Naive thymus-derived CD4-positive, alpha-beta T cell (primary cell): ENCODE results near the gene CEP55. TPM values are rescaled to one million over a fixed set of nuclear protein-coding genes. Genes with fewer than 3 reads are reported as not detected.

ENCODE experiments used
- ATAC-seq: fragments of 150-1000 bp; cut with Tn5 transposase; 2 replicates; pipeline ENCODE4 v1.10.0; 2021; ENCODE audit warnings: mild to moderate bottlenecking, moderate library complexity
- CTCF ChIA-PET: fragments of 350-600 bp; sonication (Branson Sonifier 250); formaldehyde crosslinking; loops from one replicate; lab custom pipeline; 2021; ENCODE audit warnings: antibody characterized with exemption; lab: Charles Lee
- POLR2A ChIA-PET: fragments of 350-600 bp; sonication (Branson Sonifier 250); formaldehyde crosslinking; loops from one replicate; lab custom pipeline; 2021; ENCODE audit warnings: antibody characterized with exemption, inconsistent platforms; lab: Charles Lee
- DNase-seq, 9 donors: peaks; one replicate each; pipeline versions ENCODE4 v3.0.0 to v3.0.0-alpha.2; 2020 to 2022; ENCODE audit warnings: mixed read lengths in 1 of 9
- H3K27ac ChIP-seq: one replicate; pipeline ENCODE4 v1.7.0; 2013; ENCODE audit warnings: mild to moderate bottlenecking, low read depth, low read length, moderate library complexity
- H3K27me3 ChIP-seq, 2 donors: one replicate each; pipeline ENCODE4 v1.7.0; 2013; ENCODE audit warnings: low read length in 2 of 2, mild to moderate bottlenecking in 2 of 2, moderate library complexity in 2 of 2; ENCODE audit not compliant: control insufficient read depth in 2 of 2, insufficient read depth in 2 of 2
- H3K36me3 ChIP-seq, 3 experiments: 1 replicate in 2 of 3; 2 replicates in 1 of 3; pipeline ENCODE4 v1.7.0; 2013; ENCODE audit warnings: low read length in 3 of 3, mild to moderate bottlenecking in 3 of 3, moderate library complexity in 1 of 3; ENCODE audit not compliant: insufficient read depth in 3 of 3, control insufficient read depth in 2 of 3
- H3K4me1 ChIP-seq, 2 donors: one replicate each; pipeline ENCODE4 v1.7.0; 2013; ENCODE audit warnings: low read length in 2 of 2, mild to moderate bottlenecking in 2 of 2, moderate library complexity in 1 of 2; ENCODE audit not compliant: control insufficient read depth in 2 of 2, insufficient read depth in 2 of 2
- H3K4me3 ChIP-seq: 2 replicates; pipeline ENCODE4 v1.7.0; 2013; ENCODE audit warnings: mild to moderate bottlenecking, low read length
- H3K9me3 ChIP-seq, 3 experiments: 1 replicate in 2 of 3; 2 replicates in 1 of 3; pipeline ENCODE4 v1.7.0; 2013; ENCODE audit warnings: low read length in 3 of 3; ENCODE audit not compliant: control insufficient read depth in 2 of 3
- H3K27ac Mint-ChIP-seq, 9 donors: one replicate each; pipeline ENCODE4 v1.8.0; 2020 to 2022; ENCODE audit warnings: mixed read lengths in 9 of 9, mild to moderate bottlenecking in 8 of 9, moderate library complexity in 5 of 9, inconsistent platforms in 2 of 9
- H3K27me3 Mint-ChIP-seq, 5 donors: one replicate each; pipeline ENCODE4 v1.8.0; 2021 to 2022; ENCODE audit warnings: mixed read lengths in 5 of 5, mild to moderate bottlenecking in 1 of 5
- H3K36me3 Mint-ChIP-seq, 5 donors: one replicate each; pipeline ENCODE4 v1.8.0; 2020 to 2022; ENCODE audit warnings: mixed read lengths in 5 of 5, mild to moderate bottlenecking in 3 of 5, inconsistent platforms in 1 of 5
- H3K4me1 Mint-ChIP-seq, 7 donors: one replicate each; pipeline ENCODE4 v1.8.0; 2020 to 2022; ENCODE audit warnings: mixed read lengths in 7 of 7, mild to moderate bottlenecking in 3 of 7, inconsistent platforms in 1 of 7
- H3K4me3 Mint-ChIP-seq, 10 donors: one replicate each; pipeline ENCODE4 v1.8.0; 2020 to 2022; ENCODE audit warnings: mild to moderate bottlenecking in 10 of 10, mixed read lengths in 10 of 10, moderate library complexity in 6 of 10, inconsistent platforms in 2 of 10
- H3K9me3 Mint-ChIP-seq, 11 donors: one replicate each; pipeline ENCODE4 v1.8.0; 2020 to 2022; ENCODE audit warnings: mixed read lengths in 11 of 11, mild to moderate bottlenecking in 4 of 11, inconsistent platforms in 1 of 11, moderate library complexity in 1 of 11
- intact Hi-C, 2 donors: fragments of 100-400 bp; cut with micrococcal nuclease; formaldehyde crosslinking; loops; one replicate each; pipeline ENCODE4 v1.15.1; 2023
- polyA plus RNA-seq, 2 donors: library from polyadenylated mRNA; unstranded; fragments of 300-500 nt; fragmentation: Illumina TruSeq; gene quantifications; one replicate each; pipeline ENCODE4 v1.2.3, GENCODE V29; 2021
- total RNA-seq, 6 experiments: library from RNA in 5 of 6; stranded (reverse) in 5 of 6; gene quantifications; 1 replicate in 5 of 6; 2 replicates in 1 of 6; pipeline ENCODE4 v1.2.3 and lab custom pipeline; 2021 to 2026

Gene CEP55
- total and polyA plus RNA-seq, 7 experiments from 2014 or later = 0.54 to 48.6 TPM; not detected in 5

GRCh38 chr10:93498166-93498565 is 1.8 kb downstream of the CEP55 start:
- intact Hi-C loops = loop anchor here (5.0 to 10.0 kb wide), 8 partner anchors 381 to 1703 kb away; partner anchors contain the start of genes TNKS2 (in 2 of the 2), BTAF1 (in 1 of the 2), CPEB3 (in 1 of the 2) and MARCHF5 (in 1 of the 2)
- no peaks in the 10 kb centered on the region for H3K9me3 ChIP-seq
- CTCF ChIA-PET = no interaction called here
- no peaks in the 10 kb centered on the region for H3K36me3 ChIP-seq
- no peak overlapping the region for H3K4me3 ChIP-seq
- H3K9me3 Mint-ChIP-seq = peaks cover 0 to 2% (median 0%) of the 10 kb centered on the region in 11 donors
- DNase-seq (no peak), ATAC-seq (no peak)
- peaks cover 0 to 9% (median 0%) of the 10 kb centered on the region in 5 donors for H3K36me3 Mint-ChIP-seq
- H3K4me1 ChIP-seq = peaks cover 7 to 11% of the 10 kb centered on the region in 2 donors
- H3K27ac Mint-ChIP-seq = peak overlapping the region in 3 of 9 donors; percentile 49 to 90 (median 60)
- peaks cover 0 to 64% (median 14%) of the 10 kb centered on the region in 7 donors for H3K4me1 Mint-ChIP-seq
- H3K27ac ChIP-seq = no peak overlapping the region
- POLR2A ChIA-PET = no interaction called here
- no peaks in the 10 kb centered on the region for H3K27me3 ChIP-seq
- H3K27me3 Mint-ChIP-seq = peaks cover 0 to 7% (median 0%) of the 10 kb centered on the region in 5 donors
- peak overlapping the region in 8 of 10 donors; percentile 11 to 94 (median 39) for H3K4me3 Mint-ChIP-seq

- DNase-seq (no peak), ATAC-seq (no peak)
- peaks cover 0 to 9% (median 0%) of the 10 kb centered on the region in 5 donors for H3K36me3 Mint-ChIP-seq
- intact Hi-C loops = no loop called here
- H3K9me3 ChIP-seq = no peaks in the 10 kb centered on the region
- peaks cover 0 to 65% (median 7%) of the 10 kb centered on the region in 7 donors for H3K4me1 Mint-ChIP-seq
- no peak overlapping the region for H3K4me3 ChIP-seq
- ChIA-PET POLR2A (interaction anchor here (0.7 to 1.1 kb wide), 2 partner anchors 10 to 943 kb away, joined by 3 to 4 read pairs; no protein-coding TSS in a partner anchor), CTCF (no interaction called here)
- no peaks in the 10 kb centered on the region for H3K36me3 ChIP-seq
- H3K4me1 ChIP-seq = peaks cover 3 to 4% of the 10 kb centered on the region in 2 donors
- H3K27me3 Mint-ChIP-seq = no peaks in the 10 kb centered on the region
- no peaks in the 10 kb centered on the region for H3K27me3 ChIP-seq
- peaks cover 0 to 2% (median 0%) of the 10 kb centered on the region in 11 donors for H3K9me3 Mint-ChIP-seq
- H3K27ac Mint-ChIP-seq = peak overlapping the region in 1 of 9 donors; percentile 11
- no peak overlapping the region for H3K27ac ChIP-seq
- no peak overlapping the region for H3K4me3 Mint-ChIP-seq
Observed at GRCh38 chr10:93501650-93502049, 5.2 kb downstream of the CEP55 start.

- DNase-seq (no peak), ATAC-seq (no peak)
- H3K4me1 Mint-ChIP-seq = peaks cover 0 to 59% (median 4%) of the 10 kb centered on the region in 7 donors
- CTCF ChIA-PET = interaction anchor here (1.8 kb wide), 1 partner anchor 21 kb away, joined by 7 read pairs; the partner anchor contains the start of gene MYOF
- no peak overlapping the region for H3K27ac ChIP-seq
- POLR2A ChIA-PET = interaction anchor here (0.6 kb wide), 1 partner anchor 1735 kb away, joined by 4 read pairs; no protein-coding TSS in a partner anchor
- H3K9me3 Mint-ChIP-seq = peaks cover 0 to 1% (median 0%) of the 10 kb centered on the region in 11 donors
- no peaks in the 10 kb centered on the region for H3K27me3 Mint-ChIP-seq
- no peaks in the 10 kb centered on the region for H3K27me3 ChIP-seq
- peak overlapping the region in 2 of 9 donors; percentile 65 to 88 for H3K27ac Mint-ChIP-seq
- peak overlapping the region in 4 of 10 donors; percentile 4 to 85 (median 16) for H3K4me3 Mint-ChIP-seq
- H3K9me3 ChIP-seq = no peaks in the 10 kb centered on the region
- H3K4me3 ChIP-seq = no peak overlapping the region
- H3K4me1 ChIP-seq = no peaks in the 10 kb centered on the region
- no peaks in the 10 kb centered on the region for H3K36me3 ChIP-seq
- intact Hi-C loops = no loop called here
- peaks cover 0 to 14% (median 0%) of the 10 kb centered on the region in 5 donors for H3K36me3 Mint-ChIP-seq
Observed at GRCh38 chr10:93503075-93503474, 6.7 kb downstream of the CEP55 start.

GRCh38 chr10:93505075-93505474 is 8.7 kb downstream of the CEP55 start:
- ATAC-seq (no peak), DNase-seq (no peak)
- CTCF ChIA-PET = interaction anchor here (0.7 to 1.6 kb wide), 4 partner anchors 8 to 1575 kb away, joined by 3 to 9 read pairs (median 4); no protein-coding TSS in a partner anchor
- peak overlapping the region in 1 of 9 donors; percentile 24 for H3K27ac Mint-ChIP-seq
- H3K9me3 Mint-ChIP-seq = no peaks in the 10 kb centered on the region
- peaks cover 0 to 9% (median 0%) of the 10 kb centered on the region in 5 donors for H3K36me3 Mint-ChIP-seq
- POLR2A ChIA-PET = no interaction called here
- peaks cover 0 to 50% (median 2%) of the 10 kb centered on the region in 7 donors for H3K4me1 Mint-ChIP-seq
- no peak overlapping the region for H3K4me3 ChIP-seq
- H3K36me3 ChIP-seq = no peaks in the 10 kb centered on the region
- H3K9me3 ChIP-seq = no peaks in the 10 kb centered on the region
- H3K4me1 ChIP-seq = no peaks in the 10 kb centered on the region
- H3K27ac ChIP-seq = no peak overlapping the region
- intact Hi-C loops = no loop called here
- H3K4me3 Mint-ChIP-seq = no peak overlapping the region
- H3K27me3 ChIP-seq = no peaks in the 10 kb centered on the region
- no peaks in the 10 kb centered on the region for H3K27me3 Mint-ChIP-seq

- ChIA-PET CTCF (interaction anchor here (6.1 kb wide), 1 partner anchor 133 kb away, joined by 42 read pairs; no protein-coding TSS in a partner anchor), POLR2A (no interaction called here)
- Histone ChIP-seq H3K4me1 (no peaks in the 10 kb centered on the region), H3K36me3 (no peaks in the 10 kb centered on the region), H3K4me3 (no peak overlapping the region), H3K27ac (no peak overlapping the region), H3K27me3 (no peaks in the 10 kb centered on the region), H3K9me3 (no peaks in the 10 kb centered on the region)
- H3K4me1 Mint-ChIP-seq = peaks cover 0 to 20% (median 0%) of the 10 kb centered on the region in 7 donors
- intact Hi-C loops = loop anchor here in 1 of 2 donors (5.0 to 10.0 kb wide), 2 partner anchors 428 to 625 kb away; no protein-coding TSS in a partner anchor
- no peak for DNase-seq
- ATAC-seq = no peak
- H3K4me3 Mint-ChIP-seq = no peak overlapping the region
- H3K9me3 Mint-ChIP-seq = no peaks in the 10 kb centered on the region
- peaks cover 0 to 13% (median 0%) of the 10 kb centered on the region in 5 donors for H3K36me3 Mint-ChIP-seq
- H3K27me3 Mint-ChIP-seq = no peaks in the 10 kb centered on the region
- H3K27ac Mint-ChIP-seq = no peak overlapping the region
Observed at GRCh38 chr10:93509816-93510215, 13.4 kb downstream of the CEP55 start.

GRCh38 chr10:93512565-93512964 is 16.2 kb downstream of the CEP55 start:
- DNase-seq (no peak), ATAC-seq (no peak)
- Histone ChIP-seq H3K4me3 (no peak overlapping the region), H3K27me3 (no peaks in the 10 kb centered on the region), H3K36me3 (no peaks in the 10 kb centered on the region), H3K27ac (no peak overlapping the region), H3K4me1 (no peaks in the 10 kb centered on the region), H3K9me3 (no peaks in the 10 kb centered on the region)
- Mint-ChIP-seq H3K36me3 (peaks cover 0 to 22% (median 0%) of the 10 kb centered on the region in 5 donors), H3K9me3 (no peaks in the 10 kb centered on the region), H3K27ac (no peak overlapping the region), H3K4me1 (peaks cover 0 to 18% (median 0%) of the 10 kb centered on the region in 7 donors), H3K4me3 (no peak overlapping the region), H3K27me3 (no peaks in the 10 kb centered on the region)
- intact Hi-C loops = loop anchor here in 1 of 2 donors (5.0 to 10.0 kb wide), 2 partner anchors 430 to 628 kb away; no protein-coding TSS in a partner anchor
- ChIA-PET CTCF (interaction anchor here (1.2 to 6.1 kb wide), 2 partner anchors 21 to 136 kb away, joined by 6 to 42 read pairs; no protein-coding TSS in a partner anchor), POLR2A (interaction anchor here (0.6 kb wide), 1 partner anchor 261 kb away, joined by 4 read pairs; no protein-coding TSS in a partner anchor)
